NK-92 treated with Interleukin-12 subunit alpha and Interleukin-12 subunit beta, amount 100 ng/mL, for 24 hours (cell line): ENCODE data around the gene UGT1A4.
"Not testable (repeated sequence)": the region's sequence is repeated elsewhere in the genome, so short reads cannot be mapped to it uniquely, and the experiment has no call there.

Source experiments
- DNase-seq: peaks from one replicate; lab custom pipeline; 2025; lab: John Stamatoyannopoulos, UW

The UGT1A4 gene

GRCh38 chr2:233700028-233700635, 18.4 kb upstream of the UGT1A4 start:
- no peak for DNase-seq

DNA sequence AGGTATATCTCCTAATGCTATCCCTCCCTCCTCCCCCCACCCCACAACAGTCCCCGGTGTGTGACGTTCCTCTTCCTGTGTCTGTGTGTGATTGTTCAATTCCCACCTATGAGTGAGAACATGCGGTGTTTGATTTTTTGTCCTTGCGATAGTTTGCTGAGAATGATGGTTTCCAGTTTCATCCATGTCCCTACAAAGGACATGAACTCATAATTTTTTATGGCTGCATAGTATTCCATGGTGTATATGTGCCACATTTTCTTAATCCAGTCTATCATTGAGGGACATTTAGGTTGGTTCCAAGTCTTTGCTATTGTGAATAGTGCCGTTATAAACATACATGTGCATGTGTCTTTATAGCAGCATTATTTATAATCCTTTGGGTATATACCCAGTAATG, 17.7 kb upstream of the UGT1A4 start:
- DNase-seq = not testable (repeated sequence)

DNA sequence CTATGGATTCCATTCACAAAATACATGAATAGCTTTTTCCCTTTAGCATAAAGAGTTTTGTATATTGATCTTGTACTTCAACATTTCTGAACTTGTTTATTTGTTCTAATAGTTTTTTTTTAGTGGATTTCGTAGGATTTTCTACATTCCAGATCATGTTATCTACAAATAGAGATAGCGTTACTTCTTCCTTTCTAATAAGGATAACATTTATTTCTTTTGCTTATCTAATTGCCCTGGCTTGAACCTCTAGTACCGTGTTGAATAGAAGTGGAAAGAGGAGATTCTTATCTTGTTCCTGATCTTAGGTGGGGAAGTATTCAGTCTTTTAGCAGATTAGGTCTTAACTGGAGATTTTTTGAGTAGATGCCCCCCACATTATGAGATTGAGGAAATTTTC, 16.3 kb upstream of the UGT1A4 start:
- DNase-seq = no peak

DNA sequence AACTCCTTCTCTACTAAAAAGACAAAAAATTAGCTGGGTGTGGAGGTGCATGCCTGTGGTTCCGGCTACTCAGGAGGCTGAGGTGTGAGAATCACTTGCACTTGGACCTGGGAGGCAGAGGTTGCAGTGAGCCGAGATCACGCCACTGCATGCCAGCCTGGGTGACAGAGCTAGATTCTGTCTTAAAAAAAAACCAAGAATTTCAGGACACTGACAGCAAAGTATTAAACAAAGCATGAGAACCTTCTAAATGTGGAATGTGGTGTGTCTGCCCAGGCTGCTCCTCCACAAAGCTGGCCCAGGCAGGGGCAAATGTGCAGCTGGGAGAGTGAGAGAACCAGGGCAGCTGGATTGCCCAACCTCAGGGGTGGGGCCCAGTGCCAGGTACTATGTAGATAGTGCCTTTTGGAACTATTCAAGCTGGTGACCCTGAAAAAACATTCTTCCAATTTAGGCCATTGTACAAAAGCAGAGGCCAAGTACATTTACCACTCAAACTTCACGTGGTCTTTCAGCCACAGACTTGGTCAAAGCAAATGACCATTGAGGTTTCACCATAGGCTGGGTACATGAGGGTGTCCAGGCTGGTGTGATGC, 12.5 kb upstream of the UGT1A4 start:
- no peak for DNase-seq

- no peak for DNase-seq
Measured at GRCh38 chr2:233706720-233707119, 11.8 kb upstream of the UGT1A4 start.

- DNase-seq = no peak
Measured at GRCh38 chr2:233707940-233708644, 10.4 kb upstream of the UGT1A4 start.

DNA sequence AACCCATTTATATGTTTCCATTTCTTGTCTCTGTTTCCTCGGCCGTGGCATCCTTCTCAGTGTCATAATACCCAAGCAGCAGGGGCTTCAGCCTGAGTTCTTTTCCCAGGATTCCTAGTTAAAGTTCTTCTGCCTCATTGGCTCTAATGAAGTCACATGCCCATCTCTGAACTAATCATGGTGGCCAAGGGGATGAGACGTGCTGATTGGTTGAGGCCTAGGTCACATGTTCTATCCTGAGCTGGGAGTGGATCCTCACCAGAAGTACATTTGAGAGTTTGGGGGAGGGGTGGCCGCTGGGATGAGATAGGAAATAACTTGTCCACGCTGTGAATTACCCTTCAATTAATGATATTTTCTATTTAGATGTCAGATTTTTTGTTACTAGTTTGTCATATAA, 9.6 kb upstream of the UGT1A4 start:
- DNase-seq = no peak

DNA sequence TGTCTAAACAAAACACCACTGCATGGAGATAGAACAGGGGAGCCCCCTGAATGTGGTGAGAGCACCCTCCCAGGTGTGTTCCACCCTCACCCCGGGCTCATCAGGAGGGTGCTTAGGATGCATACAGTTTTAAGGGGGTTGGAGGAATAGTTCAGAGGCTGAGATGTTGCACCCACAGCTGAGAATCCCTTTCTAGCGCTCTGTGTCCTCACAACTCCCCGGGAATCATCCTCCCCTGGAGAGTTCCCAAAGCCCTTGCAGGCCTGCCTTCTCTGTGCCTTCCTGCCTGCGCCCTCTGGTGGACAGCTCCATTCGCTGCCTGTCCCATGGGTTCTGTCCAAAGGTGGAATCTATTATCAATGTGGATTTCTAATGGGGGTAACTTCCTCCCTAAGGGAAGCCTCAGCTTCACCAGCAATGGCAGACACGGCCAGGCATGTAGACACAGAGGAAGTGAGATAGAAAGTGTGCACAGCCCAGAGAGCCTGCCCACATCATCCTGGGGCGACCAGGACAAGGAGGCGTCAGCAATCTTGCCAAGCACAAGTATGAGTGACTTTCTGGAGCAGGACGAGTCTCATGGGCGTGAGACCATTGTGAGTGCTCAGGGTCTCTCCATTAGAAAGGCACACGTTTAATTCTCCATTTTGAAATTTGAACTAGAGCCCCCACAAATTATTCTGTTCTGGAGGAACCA, 7.1 kb upstream of the UGT1A4 start:
- peak; percentile 52 for DNase-seq

- no peak for DNase-seq
Measured at GRCh38 chr2:233712611-233713261, 5.8 kb upstream of the UGT1A4 start, which contains the start of gene UGT1A5. UGT1A5 (plus strand) TSS chr2:233712907; CDS start chr2:233712992, 85 bp downstream.

GRCh38 chr2:233713262-233713615, 5.3 kb upstream of the UGT1A4 start:
- no peak for DNase-seq

GRCh38 chr2:233714121-233714520, 4.4 kb upstream of the UGT1A4 start:
- no peak for DNase-seq

DNA sequence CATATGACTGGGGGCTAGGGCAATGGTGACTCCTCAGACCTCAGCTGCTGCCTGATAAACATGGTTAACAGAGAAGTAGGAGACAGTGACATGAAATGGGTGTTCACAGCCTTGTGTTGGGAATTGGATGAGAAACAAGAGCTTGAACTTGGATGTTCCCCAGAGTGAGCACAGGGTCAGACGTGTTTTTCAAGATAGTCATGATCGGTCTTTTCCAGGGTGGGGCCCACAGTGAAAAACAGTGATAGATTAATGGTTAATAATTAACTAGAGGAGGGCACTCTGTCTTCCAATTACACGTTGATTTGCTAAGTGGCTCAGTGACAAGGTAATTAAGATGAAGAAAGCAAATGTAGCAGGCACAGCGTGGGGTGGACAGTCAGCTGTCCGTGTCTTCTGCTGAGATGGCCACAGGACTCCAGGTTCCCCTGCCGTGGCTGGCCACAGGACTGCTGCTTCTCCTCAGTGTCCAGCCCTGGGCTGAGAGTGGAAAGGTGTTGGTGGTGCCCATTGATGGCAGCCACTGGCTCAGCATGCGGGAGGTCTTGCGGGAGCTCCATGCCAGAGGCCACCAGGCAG, 10.3 kb downstream of the UGT1A4 start, which contains the start of gene UGT1A3:
Gene UGT1A3 (plus strand): TSS at position 320 of the 579 bp plus-strand sequence. CDS start 85 bp downstream, at position 405.
- DNase-seq = no peak

DNA sequence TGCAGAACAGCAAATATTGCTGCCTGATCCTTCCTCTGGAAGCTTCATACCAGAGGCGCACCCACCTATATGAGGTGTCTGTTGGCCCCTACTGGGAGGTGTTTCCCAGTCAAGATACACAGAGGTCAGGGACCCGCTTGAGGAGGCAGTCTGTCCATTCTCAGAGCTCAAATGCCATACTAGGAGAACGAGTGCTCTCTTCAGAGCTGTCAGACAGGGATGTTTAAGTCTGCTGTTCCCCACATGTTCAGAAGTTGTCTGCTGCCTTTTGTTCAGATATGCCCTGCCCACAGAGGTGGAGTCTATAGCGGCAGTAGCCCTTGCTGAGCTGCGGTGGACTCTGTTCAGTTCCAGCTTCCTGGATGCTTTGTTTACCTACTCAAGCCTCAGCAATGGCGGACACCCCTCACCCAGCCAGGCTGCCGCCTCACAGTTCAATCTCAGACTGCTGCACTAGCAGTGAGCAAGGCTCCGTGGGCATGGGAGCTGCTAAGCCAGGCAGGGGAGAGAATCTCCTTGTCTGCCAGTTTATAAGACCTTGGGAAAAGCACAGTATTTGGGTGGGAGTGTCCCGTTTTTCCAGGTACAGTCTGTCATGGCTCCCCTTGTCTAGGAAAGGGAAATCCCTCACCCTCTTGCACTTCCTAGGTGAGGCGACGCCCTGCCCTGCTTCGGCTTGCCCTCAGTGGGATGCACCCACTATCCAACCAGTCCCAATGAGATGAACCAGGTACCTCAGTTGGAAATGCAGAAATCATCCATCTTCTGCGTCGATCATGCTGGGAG, 18.5 kb downstream of the UGT1A4 start:
- not testable (repeated sequence) for DNase-seq

DNA sequence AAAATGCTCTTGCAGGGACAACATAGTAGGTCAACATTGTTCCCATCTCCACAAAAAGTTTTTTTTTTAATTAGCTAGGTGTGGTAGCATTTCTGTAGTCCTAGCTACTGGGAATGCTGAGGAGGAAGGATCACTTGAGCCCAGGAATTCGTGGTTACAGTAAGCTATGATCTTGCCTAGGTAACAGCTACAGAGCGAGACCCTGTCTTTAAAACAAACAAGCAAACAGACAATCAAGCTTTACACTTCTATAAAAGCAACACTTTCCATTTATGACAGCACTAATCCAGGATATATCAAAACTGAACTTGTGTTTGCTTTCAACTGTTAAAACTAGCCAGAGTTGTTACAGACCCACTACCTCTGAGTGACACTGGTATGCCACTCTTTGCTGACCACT, 22.3 kb downstream of the UGT1A4 start:
- DNase-seq = no peak

- DNase-seq = no peak
Measured at GRCh38 chr2:233743464-233744259, 25.1 kb downstream of the UGT1A4 start.

DNA sequence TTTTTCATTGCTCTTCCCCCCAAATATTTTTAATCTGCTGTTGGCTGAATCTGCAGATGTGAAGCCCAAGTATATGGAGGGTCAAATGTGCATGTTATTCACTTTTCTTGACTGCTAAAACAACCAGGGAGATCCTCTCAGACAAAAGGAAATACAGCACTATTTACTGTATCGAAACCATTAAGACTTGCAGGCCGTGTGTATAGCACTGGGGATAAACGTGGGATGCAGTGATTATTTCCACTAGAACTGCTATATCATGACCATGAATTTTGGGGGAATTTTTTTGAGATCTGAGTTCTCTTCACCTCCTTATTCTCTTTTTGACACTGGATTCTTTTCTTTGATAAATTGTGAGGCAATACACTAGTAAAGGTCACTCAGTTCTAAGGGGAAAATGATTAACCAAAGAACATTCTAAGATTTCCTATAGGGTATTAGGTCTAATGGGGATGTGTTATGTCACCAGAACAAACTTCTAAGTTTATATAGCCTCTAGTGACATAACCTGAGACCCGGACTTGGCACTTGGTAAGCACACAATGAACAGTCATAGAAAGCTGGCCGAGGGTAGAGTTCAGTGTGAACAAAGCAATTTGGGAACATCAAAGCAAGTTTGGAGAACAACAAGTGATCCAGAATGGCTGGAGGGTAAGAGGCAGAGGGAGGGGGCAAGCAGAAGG, 26.7 kb downstream of the UGT1A4 start:
- DNase-seq = no peak

GRCh38 chr2:233745838-233746237, 27.3 kb downstream of the UGT1A4 start:
- not testable (repeated sequence) for DNase-seq

- DNase-seq = no peak
Measured at GRCh38 chr2:233746475-233747282, 28.1 kb downstream of the UGT1A4 start.

DNA sequence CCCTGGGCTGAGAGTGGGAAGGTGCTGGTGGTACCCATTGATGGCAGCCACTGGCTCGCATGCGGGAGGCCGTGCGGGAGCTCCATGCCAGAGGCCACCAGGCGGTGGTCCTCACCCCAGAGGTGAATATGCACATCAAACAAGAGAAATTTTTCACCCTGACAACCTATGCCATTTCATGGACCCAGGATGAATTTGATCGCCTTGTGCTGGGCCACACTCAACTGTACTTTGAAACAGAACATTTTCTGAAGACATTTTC, 28.7 kb downstream of the UGT1A4 start:
- no peak for DNase-seq
